Karpas-422 (cell line): ENCODE results near the gene HPSE2. TPM values are rescaled to one million over a fixed set of nuclear protein-coding genes. Genes with fewer than 3 reads are reported as not detected.
"Not testable (repeated sequence)": the region's sequence is repeated elsewhere in the genome, so short reads cannot be mapped to it uniquely, and the experiment has no call there.

Source experiments
- DNase-seq: peaks from one replicate; pipeline ENCODE4 v3.0.0-alpha.2; 2015
- H2AFZ ChIP-seq: fragments of 200-600 bp; sonication (generic); 2 replicates; pipeline ENCODE4 v1.6.1; 2014; ENCODE audit warnings: antibody characterized with exemption, low read length, mixed read lengths
- H3K27ac ChIP-seq: fragments of 200-600 bp; sonication (generic); 2 replicates; pipeline ENCODE4 v1.5.1; 2014; ENCODE audit warnings: mild to moderate bottlenecking, low read length, moderate library complexity
- H3K27me3 ChIP-seq: fragments of 200-600 bp; sonication (generic); 2 replicates; pipeline ENCODE4 v1.6.1; 2014; ENCODE audit warnings: low read length, mixed read lengths
- H3K36me3 ChIP-seq: fragments of 200-600 bp; sonication (generic); 2 replicates; pipeline ENCODE4 v1.6.1; 2014; ENCODE audit warnings: low read length, mixed read lengths; ENCODE audit not compliant: insufficient read depth
- H3K4me1 ChIP-seq: fragments of 200-600 bp; sonication (generic); 2 replicates; pipeline ENCODE4 v1.6.1; 2014; ENCODE audit warnings: mild to moderate bottlenecking, low read length, mixed read lengths
- H3K4me2 ChIP-seq: fragments of 200-600 bp; sonication (generic); 2 replicates; pipeline ENCODE4 v1.6.1; 2014; ENCODE audit warnings: low read length, low read depth, mild to moderate bottlenecking; ENCODE audit not compliant: poor library complexity, severe bottlenecking
- H3K4me3 ChIP-seq: fragments of 200-600 bp; sonication (generic); 2 replicates; pipeline ENCODE4 v1.5.1; 2014; ENCODE audit warnings: mild to moderate bottlenecking, antibody characterized with exemption, low read length, mixed read lengths
- H3K79me2 ChIP-seq: fragments of 200-600 bp; sonication (generic); 2 replicates; pipeline ENCODE4 v1.6.1; 2014; ENCODE audit warnings: mild to moderate bottlenecking, low read length, mixed read lengths
- H3K9ac ChIP-seq: fragments of 200-600 bp; sonication (generic); 2 replicates; pipeline ENCODE4 v1.6.0; 2014; ENCODE audit warnings: low read length
- H3K9me2 ChIP-seq: fragments of 200-600 bp; sonication (generic), shearing (Covaris generic); replicated peaks from 2 replicates; pipeline ENCODE4 v1.6.0; 2014; ENCODE audit warnings: mild to moderate bottlenecking, low read length, moderate library complexity; ENCODE audit not compliant: insufficient read depth
- H3K9me3 ChIP-seq: fragments of 300-700, 200-600 bp; sonication (generic); 2 replicates; pipeline ENCODE4 v1.6.1; 2014; ENCODE audit warnings: low read length, mixed read lengths
- H4K20me1 ChIP-seq: fragments of 200-600 bp; sonication (generic); 2 replicates; pipeline ENCODE4 v1.6.1; 2014; ENCODE audit warnings: mild to moderate bottlenecking, antibody characterized with exemption, low read length, low read depth; ENCODE audit not compliant: insufficient read depth
- total RNA-seq: library from RNA; depleted of rRNA; stranded (reverse); fragments of >200 nt; shearing (Covaris generic); gene quantifications from 2 replicates; pipeline ENCODE4 v1.2.3, GENCODE V29; 2014; ENCODE audit warnings: low replicate concordance

Gene HPSE2
- total RNA-seq, 1 experiment from 2014 or later, result not detected

DNA sequence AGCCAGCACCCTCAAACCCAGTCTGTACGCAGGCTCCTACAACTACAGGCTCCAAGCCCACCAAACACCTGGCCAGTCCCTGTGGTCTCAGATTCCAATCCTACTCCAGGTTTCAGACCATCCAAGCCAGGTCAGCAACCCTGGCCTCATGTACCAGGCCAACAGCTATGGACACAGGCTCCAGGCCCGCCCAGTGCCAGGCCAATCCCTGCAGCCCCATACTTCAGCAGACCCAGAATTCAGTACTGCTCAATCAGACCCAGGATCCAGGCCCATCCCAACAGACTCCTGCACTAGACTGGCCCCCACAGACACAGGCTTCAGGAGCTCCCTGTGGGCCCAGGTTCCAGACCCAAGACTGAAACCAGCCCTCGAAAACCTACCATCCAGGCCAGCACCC is 32.3 kb downstream of the HPSE2 start:
- no peak overlapping the region for H2AFZ ChIP-seq
- no peak overlapping the region for H3K27ac ChIP-seq
- H3K36me3 ChIP-seq, result peaks cover 36% of the 10 kb centered on the region
- H3K4me2 ChIP-seq, result no peak overlapping the region
- no peaks in the 10 kb centered on the region for H3K4me1 ChIP-seq
- no peaks in the 10 kb centered on the region for H3K27me3 ChIP-seq
- H3K4me3 ChIP-seq, result no peak overlapping the region
- H3K79me2 ChIP-seq, result peaks cover 97% of the 10 kb centered on the region
- H3K9me3 ChIP-seq, result no peaks in the 10 kb centered on the region
- no peak overlapping the region for H3K9ac ChIP-seq
- H3K9me2 ChIP-seq, result no peaks in the 10 kb centered on the region
- H4K20me1 ChIP-seq, result no peaks in the 10 kb centered on the region
- no peak for DNase-seq

DNA sequence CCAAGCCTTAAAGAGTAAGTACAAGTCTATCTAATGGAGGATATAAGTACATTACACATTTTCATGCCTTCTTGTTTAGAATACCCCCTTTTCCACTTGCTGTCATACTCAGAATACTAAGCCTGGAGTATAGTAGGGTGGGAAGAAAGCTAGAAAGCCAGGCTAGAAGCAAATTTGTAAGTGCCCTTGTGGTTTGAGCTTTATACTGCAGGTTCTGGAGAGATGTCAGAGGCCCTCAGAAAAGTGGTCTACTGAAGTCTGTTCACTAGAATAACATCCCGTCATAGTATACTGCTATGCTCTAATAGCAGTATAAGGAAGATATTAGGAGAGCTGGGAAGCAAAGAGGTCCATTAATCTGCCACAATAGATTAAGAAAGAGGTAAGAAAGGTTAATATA is 62.7 kb downstream of the HPSE2 start:
- Histone ChIP-seq H3K4me3 (no peak overlapping the region), H3K9ac (no peak overlapping the region)

DNA sequence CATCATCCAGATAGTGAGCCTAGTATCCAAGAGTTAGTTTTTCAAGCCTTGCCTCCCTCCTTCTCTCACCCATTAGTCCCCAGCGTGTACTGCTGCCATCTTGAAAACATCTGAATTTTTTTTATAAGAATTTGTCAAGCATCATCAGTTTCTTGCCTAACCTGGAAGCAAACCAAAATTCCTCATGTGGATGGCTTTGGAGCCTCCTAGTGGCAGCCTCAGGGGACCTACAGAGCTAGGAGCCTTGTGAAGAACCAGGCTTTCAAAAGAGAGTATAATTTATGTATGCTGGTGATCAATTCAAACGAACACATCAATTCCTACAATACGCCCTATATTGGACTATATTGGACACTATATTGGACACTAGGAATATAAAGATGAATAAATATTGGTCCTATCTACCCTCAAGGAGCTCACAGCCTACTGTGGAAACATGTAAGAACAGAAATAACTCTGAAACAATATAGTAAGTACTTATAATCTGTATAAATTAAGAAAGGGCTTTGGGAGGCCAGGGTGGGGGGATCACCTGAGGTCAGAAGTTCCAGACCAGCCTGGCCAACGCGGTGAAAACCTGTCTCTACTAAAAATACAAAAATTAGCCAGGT is 63.4 kb downstream of the HPSE2 start:
- no peak overlapping the region for H3K4me2 ChIP-seq
- no peaks in the 10 kb centered on the region for H3K9me3 ChIP-seq
- no peak overlapping the region for H2AFZ ChIP-seq
- no peaks in the 10 kb centered on the region for H4K20me1 ChIP-seq
- no peak overlapping the region for H3K4me3 ChIP-seq
- no peak overlapping the region for H3K27ac ChIP-seq
- H3K4me1 ChIP-seq, result peaks cover 15% of the 10 kb centered on the region
- no peak for DNase-seq
- peaks cover 78% of the 10 kb centered on the region for H3K79me2 ChIP-seq
- no peaks in the 10 kb centered on the region for H3K9me2 ChIP-seq
- H3K36me3 ChIP-seq, result no peaks in the 10 kb centered on the region
- H3K9ac ChIP-seq, result no peak overlapping the region
- H3K27me3 ChIP-seq, result no peaks in the 10 kb centered on the region

More for the DNA sequence above, 62.7 kb downstream of the HPSE2 start:
- no peaks in the 10 kb centered on the region for H3K36me3 ChIP-seq
- no peak overlapping the region for H3K27ac ChIP-seq
- DNase-seq, result no peak
- no peaks in the 10 kb centered on the region for H3K9me3 ChIP-seq
- H2AFZ ChIP-seq, result no peak overlapping the region
- H4K20me1 ChIP-seq, result no peaks in the 10 kb centered on the region
- peaks cover 15% of the 10 kb centered on the region for H3K4me1 ChIP-seq
- H3K27me3 ChIP-seq, result no peaks in the 10 kb centered on the region
- H3K9me2 ChIP-seq, result no peaks in the 10 kb centered on the region
- H3K4me2 ChIP-seq, result no peak overlapping the region
- H3K79me2 ChIP-seq, result peaks cover 80% of the 10 kb centered on the region

DNA sequence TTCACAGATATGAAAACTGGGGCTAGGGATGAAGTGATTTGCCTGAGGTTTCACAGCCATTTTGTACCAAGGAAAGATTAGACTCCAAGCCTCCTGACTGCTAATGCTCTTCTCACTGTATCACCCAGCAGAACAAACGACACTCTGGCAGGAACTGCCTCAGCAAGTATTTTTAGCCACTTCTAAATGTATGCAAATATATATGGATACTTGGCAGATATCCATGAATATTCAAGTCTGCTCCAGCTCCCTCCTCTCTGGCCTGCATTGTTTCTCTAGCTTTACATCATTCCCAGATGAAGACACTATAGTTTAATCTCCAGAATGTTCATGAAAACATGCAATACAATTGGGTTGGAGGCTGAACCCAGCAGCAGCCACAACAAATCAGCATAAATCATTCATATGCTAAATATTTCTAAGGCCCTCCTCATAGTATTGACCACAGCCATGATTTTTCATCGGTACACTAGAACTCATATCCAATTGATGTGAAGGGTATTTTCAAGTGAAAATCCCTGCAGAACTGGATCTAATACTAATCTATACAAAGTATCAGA is 65.5 kb downstream of the HPSE2 start:
- Histone ChIP-seq H3K4me2 (no peak overlapping the region), H3K36me3 (no peaks in the 10 kb centered on the region), H3K9ac (no peak overlapping the region), H3K9me3 (no peaks in the 10 kb centered on the region), H3K4me3 (no peak overlapping the region), H3K9me2 (no peaks in the 10 kb centered on the region), H3K27me3 (no peaks in the 10 kb centered on the region), H3K27ac (no peak overlapping the region), H3K79me2 (peaks cover 72% of the 10 kb centered on the region), H4K20me1 (no peaks in the 10 kb centered on the region), H2AFZ (no peak overlapping the region), H3K4me1 (peaks cover 15% of the 10 kb centered on the region)
- DNase-seq, result no peak

DNA sequence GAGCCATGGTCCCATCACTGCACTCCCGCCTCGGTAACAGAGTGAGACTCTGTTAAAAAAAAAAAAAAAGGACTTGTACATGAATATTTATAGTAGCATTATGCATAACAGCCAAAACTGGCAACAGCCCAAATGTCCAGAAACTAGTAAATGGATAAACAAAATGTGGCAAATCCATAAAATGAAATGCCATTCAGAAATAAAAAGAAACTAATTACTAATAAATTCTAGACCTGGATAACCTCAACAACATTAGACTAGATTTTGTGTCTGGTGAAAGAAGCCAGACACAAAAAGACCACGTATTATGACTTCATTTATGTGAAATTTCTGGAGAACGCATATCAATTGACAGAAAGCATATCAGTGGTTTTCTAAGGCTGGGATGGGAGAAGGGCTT is 74.5 kb downstream of the HPSE2 start:
- no peaks in the 10 kb centered on the region for H3K9me2 ChIP-seq
- H3K36me3 ChIP-seq, result peaks cover 8% of the 10 kb centered on the region; the same call in 1 of the 2 replicates
- no peak for DNase-seq
- no peak overlapping the region for H3K27ac ChIP-seq
- peaks cover 50% of the 10 kb centered on the region for H3K79me2 ChIP-seq
- no peak overlapping the region for H2AFZ ChIP-seq
- no peaks in the 10 kb centered on the region for H3K9me3 ChIP-seq
- no peaks in the 10 kb centered on the region for H3K4me1 ChIP-seq
- H3K4me3 ChIP-seq, result no peak overlapping the region
- no peaks in the 10 kb centered on the region for H3K27me3 ChIP-seq
- H3K9ac ChIP-seq, result no peak overlapping the region
- no peaks in the 10 kb centered on the region for H4K20me1 ChIP-seq
- no peak overlapping the region for H3K4me2 ChIP-seq

DNA sequence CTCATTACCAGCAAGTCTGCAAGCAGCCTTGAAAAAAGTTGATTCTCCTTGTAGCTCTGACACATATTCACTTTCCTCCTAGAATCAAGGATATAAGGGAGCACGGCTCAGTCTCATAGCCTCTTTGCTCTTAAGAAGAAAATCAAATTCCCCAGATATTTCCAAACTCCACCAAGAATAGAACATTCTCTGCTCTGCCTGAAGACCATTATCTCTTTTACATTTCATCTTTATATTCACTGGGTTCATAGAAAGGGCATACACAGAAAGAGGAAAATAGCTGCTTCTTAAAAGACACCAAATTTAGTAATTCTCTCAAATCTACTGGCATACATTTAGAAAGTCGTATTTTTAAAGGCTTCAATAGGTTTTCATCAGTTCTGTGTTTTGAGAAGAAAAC is 92.0 kb downstream of the HPSE2 start:
- peaks cover 11% of the 10 kb centered on the region for H3K36me3 ChIP-seq
- H3K9ac ChIP-seq, result no peak overlapping the region
- H3K9me2 ChIP-seq, result no peaks in the 10 kb centered on the region
- H4K20me1 ChIP-seq, result no peaks in the 10 kb centered on the region
- peaks cover 79% of the 10 kb centered on the region for H3K79me2 ChIP-seq
- no peak overlapping the region for H3K27ac ChIP-seq
- no peaks in the 10 kb centered on the region for H3K4me1 ChIP-seq
- no peak for DNase-seq
- H3K4me3 ChIP-seq, result no peak overlapping the region
- H3K9me3 ChIP-seq, result no peaks in the 10 kb centered on the region
- no peak overlapping the region for H3K4me2 ChIP-seq
- H3K27me3 ChIP-seq, result no peaks in the 10 kb centered on the region
- H2AFZ ChIP-seq, result no peak overlapping the region

DNA sequence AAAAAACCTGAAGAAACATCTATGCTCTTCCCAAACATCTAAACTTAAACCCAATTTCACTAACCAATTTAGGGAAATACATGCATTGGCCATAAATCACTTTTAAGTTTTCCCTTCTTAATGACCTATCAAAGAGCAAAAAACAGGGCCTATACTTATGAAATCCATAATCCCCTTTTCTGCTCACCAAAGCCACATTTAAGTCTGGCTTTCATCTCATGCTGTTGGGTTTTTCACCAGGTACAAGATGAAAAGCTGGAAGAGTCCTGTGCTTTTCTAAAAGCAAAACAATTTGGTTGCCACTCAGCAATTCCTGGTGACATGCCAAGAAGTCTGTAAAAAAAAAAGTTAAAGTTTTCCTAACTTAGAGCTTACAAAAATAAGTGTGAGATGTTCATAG is 92.6 kb downstream of the HPSE2 start:
- no peak overlapping the region for H3K4me3 ChIP-seq

DNA sequence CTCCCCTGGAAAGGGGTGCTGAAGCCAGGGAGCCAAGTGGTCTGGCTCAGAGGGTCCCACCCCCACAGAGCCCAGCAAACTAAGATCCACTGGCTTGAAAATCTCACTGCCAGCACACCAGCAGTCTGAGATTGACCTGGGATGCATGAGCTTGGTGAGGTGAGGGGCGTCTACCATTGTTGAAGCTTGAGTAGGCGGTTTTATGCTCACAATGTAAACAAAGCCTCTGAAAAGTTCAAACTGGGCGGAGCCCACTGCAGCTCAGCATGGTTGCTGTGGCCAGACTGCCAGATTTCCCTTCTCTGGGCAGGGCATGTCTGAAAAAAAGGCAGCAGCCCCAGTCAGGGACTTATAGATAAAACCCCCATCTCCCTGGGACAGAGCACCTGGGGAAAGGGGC is 102.8 kb downstream of the HPSE2 start:
- not testable (repeated sequence) for H2AFZ ChIP-seq, H3K9me3 ChIP-seq, H3K4me1 ChIP-seq, H3K27ac ChIP-seq, H3K4me3 ChIP-seq, H3K36me3 ChIP-seq, H4K20me1 ChIP-seq, H3K4me2 ChIP-seq, H3K9ac ChIP-seq, H3K27me3 ChIP-seq, DNase-seq, H3K9me2 ChIP-seq
- peaks cover 40% of the 10 kb centered on the region for H3K79me2 ChIP-seq

More for the DNA sequence above, 92.6 kb downstream of the HPSE2 start:
- H3K9me3 ChIP-seq, result no peaks in the 10 kb centered on the region
- H3K27me3 ChIP-seq, result no peaks in the 10 kb centered on the region
- H3K4me2 ChIP-seq, result no peak overlapping the region
- no peaks in the 10 kb centered on the region for H3K4me1 ChIP-seq
- no peak overlapping the region for H3K27ac ChIP-seq
- no peaks in the 10 kb centered on the region for H4K20me1 ChIP-seq
- peaks cover 12% of the 10 kb centered on the region for H3K36me3 ChIP-seq
- no peaks in the 10 kb centered on the region for H3K9me2 ChIP-seq
- DNase-seq, result no peak
- H2AFZ ChIP-seq, result no peak overlapping the region
- H3K9ac ChIP-seq, result no peak overlapping the region
- peaks cover 75% of the 10 kb centered on the region for H3K79me2 ChIP-seq
